Stimulated activated CD4-positive, alpha-beta T cell treated with anti-CD3 and anti-CD28 coated beads, Interleukin-12 subunit alpha, Interleukin-12 subunit beta, amount 100 ng/mL, for 4 hours (primary cell): ENCODE data around the gene KCNK1.

Experiments
- DNase-seq: peaks from one replicate; pipeline ENCODE4 v3.0.0-alpha.2; 2020

Gene KCNK1

DNA sequence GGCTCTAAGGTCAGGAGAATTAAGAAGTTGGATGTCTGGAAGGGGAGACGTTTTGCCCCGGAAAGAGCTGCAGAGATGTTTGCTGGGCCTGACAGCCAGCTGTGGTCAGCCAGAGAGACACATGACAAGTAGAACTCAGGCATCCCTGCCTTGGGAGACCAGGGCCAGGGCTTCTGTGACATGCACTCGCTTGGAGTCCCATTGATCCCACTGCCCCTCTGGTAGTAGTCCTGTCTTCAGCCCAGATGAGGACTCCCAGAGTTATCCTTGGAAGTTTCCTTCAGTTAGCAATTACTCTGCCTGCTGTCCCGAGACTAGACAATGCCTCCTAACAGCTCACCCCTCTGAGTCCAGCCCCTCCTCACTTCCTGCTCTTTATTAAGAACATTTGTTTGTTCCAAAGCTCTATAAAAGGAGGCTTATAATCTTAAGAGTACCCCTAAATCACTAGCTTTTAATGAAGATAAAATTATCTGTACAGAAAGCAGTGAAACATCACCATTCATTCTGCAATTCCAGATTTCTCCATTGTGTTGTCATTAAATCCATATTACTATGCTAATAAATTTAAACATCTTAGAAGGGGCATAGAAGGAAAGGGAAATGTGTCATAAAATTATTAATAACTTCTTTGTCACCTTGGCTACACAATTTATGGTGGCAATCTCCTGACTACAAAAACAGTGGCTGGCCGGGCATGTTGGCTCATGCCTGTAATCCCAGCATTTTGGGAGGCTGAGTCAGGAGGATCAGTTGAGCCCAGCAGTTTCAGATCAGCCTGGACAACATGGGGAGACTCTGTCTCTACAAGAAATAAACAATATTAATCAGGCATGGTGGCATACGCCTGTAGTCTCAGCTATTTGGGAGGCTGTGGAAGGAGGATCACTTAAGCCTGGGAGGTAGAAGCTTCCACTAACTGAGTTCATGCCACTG lies 94.2 kb downstream of the KCNK1 start:
- no peak for DNase-seq

DNA sequence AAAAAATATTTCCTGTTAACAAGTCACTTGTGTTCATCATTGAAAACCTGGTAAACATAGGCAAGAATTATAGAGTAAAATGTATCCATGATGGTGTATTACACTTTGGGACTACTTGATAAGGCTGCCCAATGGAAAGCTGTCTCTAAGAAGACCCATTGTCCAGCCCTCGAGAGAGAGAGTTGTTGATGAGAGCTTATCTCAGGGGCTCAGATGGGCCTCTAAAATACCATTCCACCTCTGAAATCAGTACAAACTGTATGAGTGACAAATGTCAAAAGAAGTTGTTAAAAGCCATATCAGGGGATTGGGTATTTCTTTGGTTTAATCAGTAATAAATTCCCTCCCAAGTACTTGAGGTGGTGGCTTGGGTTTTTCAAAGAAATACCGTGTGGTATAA lies 96.1 kb downstream of the KCNK1 start:
- DNase-seq = no peak

DNA sequence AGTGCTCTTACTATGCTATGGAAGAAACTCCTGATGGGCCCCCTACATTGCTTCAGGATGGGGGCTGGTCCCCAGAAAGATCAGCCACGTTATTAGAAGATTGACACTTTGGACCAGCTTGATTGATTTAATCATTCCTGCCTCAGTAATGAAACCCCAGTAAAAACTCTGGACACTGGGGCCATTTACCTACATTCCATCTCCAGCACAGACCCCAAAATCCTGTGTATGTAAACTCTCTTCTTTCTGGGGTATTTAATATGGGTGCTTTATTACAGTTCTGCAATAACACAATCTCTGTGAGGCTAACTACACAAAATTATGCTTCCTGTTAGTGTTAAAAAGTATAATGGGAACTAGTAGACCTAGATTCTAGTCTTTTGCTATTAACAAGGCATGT lies 96.6 kb downstream of the KCNK1 start:
- no peak for DNase-seq

GRCh38 chr1:233714631-233715217 lies 100.8 kb downstream of the KCNK1 start:
- DNase-seq = no peak

DNA sequence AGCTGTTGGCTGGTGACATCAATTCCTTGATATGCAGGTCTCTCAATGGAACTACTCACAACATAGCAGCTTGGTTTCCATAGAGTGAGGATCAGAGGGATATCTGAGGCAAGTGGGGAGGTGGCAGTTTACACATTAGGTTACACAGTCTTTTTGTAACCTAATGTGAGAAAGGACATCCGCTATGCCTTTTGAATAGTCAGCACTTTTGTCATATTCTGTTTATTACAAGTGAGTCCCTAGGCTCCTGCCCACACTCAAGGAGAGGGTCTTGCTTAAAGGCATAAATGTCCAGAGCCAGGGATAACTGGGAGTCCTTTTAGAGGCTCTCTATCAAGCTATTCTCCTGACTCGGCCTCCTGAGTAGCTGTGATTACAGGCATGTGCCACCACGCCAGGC lies 104.2 kb downstream of the KCNK1 start:
- DNase-seq = no peak

DNA sequence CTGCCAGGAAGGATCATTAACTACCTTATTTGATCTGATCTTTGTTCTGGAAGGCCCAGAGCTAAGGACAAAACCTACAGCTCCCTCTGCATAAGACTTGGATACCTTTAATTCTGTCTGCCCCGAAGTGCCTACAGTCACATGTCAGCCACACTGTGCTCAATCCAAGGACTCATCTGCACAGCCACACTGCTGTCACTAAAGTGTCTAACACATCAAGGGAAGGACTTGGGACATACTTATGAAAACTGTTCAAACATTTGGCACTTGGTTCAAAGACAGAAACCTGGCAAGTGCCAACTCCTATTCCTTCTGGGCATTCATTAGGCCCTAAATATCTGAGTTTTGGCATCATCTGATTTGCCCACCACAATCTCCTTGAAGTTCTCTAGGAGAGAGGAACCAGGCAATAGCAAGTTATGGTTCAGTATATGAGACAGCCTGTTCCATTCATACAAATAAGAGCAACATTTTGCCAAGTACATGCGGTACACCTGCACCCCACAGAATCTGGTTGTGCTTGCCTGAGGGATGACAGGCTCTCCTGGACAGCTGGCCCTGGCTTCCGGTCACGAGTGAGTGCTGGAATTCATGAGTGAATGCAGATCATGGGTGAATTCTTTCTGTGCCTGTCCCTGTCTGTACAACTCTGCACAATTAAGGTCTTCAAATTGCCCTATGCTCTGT lies 105.9 kb downstream of the KCNK1 start:
- DNase-seq = no peak

DNA sequence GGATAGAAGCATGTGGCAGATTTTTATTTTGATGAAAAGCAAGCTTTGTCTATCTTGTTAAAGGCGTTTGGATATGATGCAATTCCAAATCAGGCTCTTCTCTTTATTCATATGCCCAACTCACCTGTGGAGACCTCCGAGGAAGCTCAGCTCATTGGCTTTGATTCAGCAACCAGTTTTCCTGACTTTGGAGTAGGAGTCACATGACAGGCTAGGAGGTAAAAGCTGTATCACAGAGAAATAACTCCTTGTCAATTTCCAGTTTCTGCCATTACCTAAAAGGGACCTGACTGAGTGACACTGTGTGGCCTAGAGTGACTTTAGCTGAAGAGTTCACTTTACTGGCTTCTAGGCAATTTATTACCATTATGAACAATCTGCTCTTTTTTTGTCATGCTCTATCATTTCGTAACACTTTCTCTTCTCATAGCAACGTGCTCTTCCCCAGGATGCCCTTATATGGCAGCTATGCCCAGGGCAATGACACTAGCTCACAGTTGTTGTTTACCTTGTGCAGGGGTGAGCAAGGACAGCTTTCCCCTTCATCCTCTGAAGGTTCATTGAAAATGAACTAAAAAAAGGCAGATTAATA lies 107.2 kb downstream of the KCNK1 start:
- DNase-seq = no peak
